Psoas muscle (tissue), 8 donors: ENCODE results near the gene LYZL6. TPM values are rescaled to one million over a fixed set of nuclear protein-coding genes. Genes with fewer than 3 reads are reported as not detected.

Experiments used
- ATAC-seq, 4 donors: fragments of 200-7000 bp; cut with Tn5 transposase; one replicate each; pipeline ENCODE4 v1.9.1; 2020; ENCODE audit warnings: moderate library complexity in 3 of 4, mild to moderate bottlenecking in 2 of 4
- DNase-seq, 2 donors: peaks; one replicate each; pipeline ENCODE4 v3.0.0-alpha.2; 2020
- H3K27ac ChIP-seq: fragments of 200-600 bp; one replicate; pipeline ENCODE4 v1.8.0; 2022
- H3K27me3 ChIP-seq, 3 donors: fragments of 200-600 bp in 1 of 3; one replicate each; pipeline versions ENCODE4 v1.6.1 to v1.8.0; 2013 to 2022; ENCODE audit warnings: low read length in 2 of 3, mild to moderate bottlenecking in 2 of 3, moderate library complexity in 1 of 3; ENCODE audit not compliant: insufficient read depth in 3 of 3
- H3K36me3 ChIP-seq, 2 donors: fragments of 200-600 bp in 1 of 2; one replicate each; pipeline versions ENCODE4 v1.6.1 to v1.8.0; 2013 to 2022; ENCODE audit warnings: low read depth in 1 of 2, mild to moderate bottlenecking in 1 of 2, moderate library complexity in 1 of 2; ENCODE audit not compliant: insufficient read depth in 1 of 2
- H3K4me1 ChIP-seq: fragments of 200-600 bp; one replicate; pipeline ENCODE4 v1.8.0; 2022
- H3K4me3 ChIP-seq: fragments of 200-600 bp; one replicate; pipeline ENCODE4 v1.8.0; 2022; ENCODE audit warnings: mild to moderate bottlenecking
- H3K9me3 ChIP-seq: fragments of 200-600 bp; one replicate; pipeline ENCODE4 v1.8.0; 2022
- CTCF ChIP-seq: fragments of 200-600 bp; IDR thresholded peaks from one replicate; pipeline ENCODE4 v1.8.0; 2022; ENCODE audit warnings: antibody characterized with exemption
- WGBS, 3 donors: extraction: QIAGEN DNeasy Blood & Tissue Kit; methylation state at CpG; one replicate each; pipeline versions ENCODE4 v1.1.6 to v1.1.7; 2013; 5-methylcytosine and 5-hydroxymethylcytosine counted together
- intact Hi-C, 2 donors: fragments of 100-400 bp; cut with DNase I; formaldehyde crosslinking; loops; one replicate each; pipeline versions ENCODE4 v1.11.0 to v1.14.2; 2022
- polyA plus RNA-seq, 3 donors: library from polyadenylated mRNA; stranded (reverse); fragments of 200-250 nt; gene quantifications; one replicate each; pipeline ENCODE4 v1.2.3, GENCODE V29; 2013
- total RNA-seq, 4 donors: library from RNA; stranded (reverse); fragmentation: NEBNext Ultra II Directional in 2 of 4; extraction: Animal tissue kit (Norgen Biotek cat#: 25700) in 2 of 4; gene quantifications; one replicate each; pipeline versions ENCODE4 v1.2.1 to v1.2.4, GENCODE V29; 2021 to 2023
- donor health status: healthy with polysubstance abuse.
- donor health status: DM: no; HTN: no; CAD: no; lungs with moderate emphysema.
- donor health status: Bipolar disorder and iron deficiency.
- donor health status: healthy.
- donor health status: DM: yes; HTN: yes; CAD: no.
- donor health status: DM: no; HTN: no; CAD: no.
- donor health status: DM: no; HTN: no; CAD: no.
- donor health status: DM: yes; HTN: yes; CAD: no.

LYZL6 gene
- total and polyA plus RNA-seq, 7 donors, result not detected

- WGBS, 3 donors, result 75 to 89% (median 78%) methylated on average over 1 of the region's 1 CpG
- no peak for ATAC-seq
Observed at GRCh38 chr17:35972066-35972465, 28.6 kb upstream of the LYZL6 start.

GRCh38 chr17:35969558-35970380 lies 26.3 kb upstream of the LYZL6 start:
- H3K27ac ChIP-seq, result no peak overlapping the region
- DNase-seq (peak; percentile 47 to 61), ATAC-seq (peak; percentile 42 to 80 (median 54))
- H3K36me3 ChIP-seq, result no peaks in the 10 kb centered on the region
- H3K27me3 ChIP-seq, result no peaks in the 10 kb centered on the region
- intact Hi-C loops, result loop anchor here (2.0 to 5.0 kb wide), 4 partner anchors 103 to 515 kb away; no protein-coding TSS in a partner anchor
- TF ChIP-seq CTCF, result peak; percentile 83
- H3K4me3 ChIP-seq, result no peak overlapping the region
- WGBS, 3 donors, result 36 to 39% (median 38%) methylated on average over 8 of the region's 8 CpGs
- no peaks in the 10 kb centered on the region for H3K4me1 ChIP-seq
- no peaks in the 10 kb centered on the region for H3K9me3 ChIP-seq

More at GRCh38 chr17:35972066-35972465, 28.6 kb upstream of the LYZL6 start:
- Histone ChIP-seq H3K9me3 (no peaks in the 10 kb centered on the region), H3K4me1 (no peaks in the 10 kb centered on the region), H3K27me3 (no peaks in the 10 kb centered on the region), H3K4me3 (no peak overlapping the region), H3K36me3 (no peaks in the 10 kb centered on the region), H3K27ac (no peak overlapping the region)
- no peak for TF ChIP-seq CTCF
- no peak for DNase-seq
- intact Hi-C loops, result loop anchor here (5.0 kb wide), 3 partner anchors 100 to 510 kb away; no protein-coding TSS in a partner anchor

GRCh38 chr17:35968520-35969054 lies 25.1 kb upstream of the LYZL6 start:
- no peaks in the 10 kb centered on the region for H3K36me3 ChIP-seq
- ATAC-seq (no peak), DNase-seq (no peak)
- TF ChIP-seq CTCF, result no peak
- no peaks in the 10 kb centered on the region for H3K4me1 ChIP-seq
- H3K27ac ChIP-seq, result no peak overlapping the region
- WGBS, 3 donors, result 83 to 85% (median 83%) methylated on average over 10 of the region's 10 CpGs
- H3K27me3 ChIP-seq, result no peaks in the 10 kb centered on the region
- no peaks in the 10 kb centered on the region for H3K9me3 ChIP-seq
- intact Hi-C loops, result loop anchor here in 1 of 2 donors (2.0 kb wide), 1 partner anchor 516 kb away; no protein-coding TSS in a partner anchor
- H3K4me3 ChIP-seq, result no peak overlapping the region

- H3K27me3 ChIP-seq, result peaks cover 0 to 4% (median 0%) of the 10 kb centered on the region in 3 donors
- TF ChIP-seq CTCF, result no peak
- H3K4me1 ChIP-seq, result no peaks in the 10 kb centered on the region
- H3K9me3 ChIP-seq, result no peaks in the 10 kb centered on the region
- ATAC-seq, result no peak
- no peak for DNase-seq
- intact Hi-C loops, result no loop called here
- no peaks in the 10 kb centered on the region for H3K36me3 ChIP-seq
- WGBS, 3 donors, result 90 to 91% (median 90%) methylated on average over 7 of the region's 7 CpGs
- H3K4me3 ChIP-seq, result no peak overlapping the region
- H3K27ac ChIP-seq, result no peak overlapping the region
Observed at GRCh38 chr17:35965272-35965671, 21.8 kb upstream of the LYZL6 start.
